ENCODE measurements around the gene HTR7. TPM values are rescaled to one million over a fixed set of nuclear protein-coding genes. Genes with fewer than 3 reads are reported as not detected.

HTR7 gene
- total and polyA plus RNA-seq, 2 of the 4 experiments (the other 2 are of a cell fraction), result 0.43 to 0.72 TPM

GRCh38 chr10:90856964-90857634, 740 bp downstream of the HTR7 start:
- Histone ChIP-seq H3K9me1 (ENCODE audit: insufficient read depth, low read length) (0 out of 2 replicates have a peak, but pooled peaks cover 2% of the 10 kb centered on the region), H3K27ac (ENCODE audit: insufficient read depth, low read length) (no peak overlapping the region), H3K56ac (ENCODE audit: extremely low read depth, insufficient read depth, low read length) (no peak overlapping the region), H2AK5ac (ENCODE audit: low read depth, low read length) (no peak overlapping the region), H3K14ac (replicated peaks; ENCODE audit: low read depth, low read length) (no peak overlapping the region; the same call in 1 of the 2 replicates), H3K36me3 (ENCODE audit: control insufficient read depth, insufficient read depth, low read length) (no peaks in the 10 kb centered on the region), H3K4me2 (ENCODE audit: low read depth, low read length) (peak overlapping the region; percentile 67), H2BK20ac (ENCODE audit: low read depth, low read length) (no peak overlapping the region), H4K5ac (ENCODE audit: low read depth, low read length) (no peak overlapping the region), H4K8ac (ENCODE audit: low read depth in 2 of 2, low read length in 2 of 2) (no peak overlapping the region), H4K20me1 (ENCODE audit: insufficient read depth, low read length) (no peaks in the 10 kb centered on the region), H2BK5ac (ENCODE audit: low read depth, low read length, poor library complexity, severe bottlenecking) (no peak overlapping the region), H4K91ac (ENCODE audit: insufficient read depth, low read depth, low read length) (no peak overlapping the region), H3K4me3 (ENCODE audit: insufficient read depth, low read depth, low read length) (peak overlapping the region; percentile 80), H2AFZ (replicated peaks; ENCODE audit: low read length, poor library complexity) (peak overlapping the region; percentile 94), H3K4ac (ENCODE audit: low read depth, low read length) (no peak overlapping the region), H3K23ac (ENCODE audit: low read depth, low read length) (peak overlapping the region; percentile 24), H3K27me3 (ENCODE audit: control insufficient read depth, insufficient read depth, low read length) (peaks cover 17% of the 10 kb centered on the region), H3K79me1 (ENCODE audit: low read depth in 1 of 2, low read length in 2 of 2) (no peaks in the 10 kb centered on the region; a peak in 1 of 4 replicates), H2AK9ac (replicated peaks; ENCODE audit: low read depth, low read length, poor library complexity) (peak overlapping the region; percentile 15), H3K9ac (ENCODE audit: low read depth, low read length) (no peak overlapping the region), H2BK120ac (ENCODE audit: low read depth, low read length) (peak overlapping the region; percentile 40; the same call in 1 of the 2 replicates), H3K18ac (ENCODE audit: low read depth, low read length) (no peak overlapping the region), H2BK15ac (ENCODE audit: low read depth, low read length) (no peak overlapping the region), H3K4me1 (ENCODE audit: control insufficient read depth, insufficient read depth, low read length) (no peaks in the 10 kb centered on the region), H3K9me3 (ENCODE audit: control insufficient read depth, insufficient read depth, low read length) (no peaks in the 10 kb centered on the region)
- dilution Hi-C loops (cut with HindIII; ENCODE audit: low sequenced_read_pairs, unreplicated experiment), result no loop called here
- no peak for TF ChIP-seq RAD21 (IDR thresholded peaks at IDR 0.05; ENCODE audit: low read length)
- TF ChIP-seq MXI1 (IDR thresholded peaks at IDR 0.05; ENCODE audit: borderline replicate concordance, low read depth, low read length), result no peak
- no peak for TF ChIP-seq CTCF (conservative IDR thresholded peaks at IDR 0.05; ENCODE audit: low read depth, low read length)
- no peak for TF ChIP-seq NFE2L2 (IDR thresholded peaks at IDR 0.05; ENCODE audit: low read depth, low read length)
- no peak for TF ChIP-seq MAFK (IDR thresholded peaks at IDR 0.05; ENCODE audit: low read depth, low read length)
- no peak for TF ChIP-seq RFX5 (IDR thresholded peaks at IDR 0.05; ENCODE audit: low read depth, low read length)
- TF ChIP-seq SMC3 (IDR thresholded peaks at IDR 0.05; ENCODE audit: low read depth, low read length), result no peak
- TF ChIP-seq FOS (IDR thresholded peaks at IDR 0.05; ENCODE audit: low read depth, low read length), result no peak
- no peak for TF ChIP-seq ELK1 (IDR thresholded peaks at IDR 0.05; ENCODE audit: borderline replicate concordance, low read depth, low read length)
- no peak for TF ChIP-seq CEBPB (IDR thresholded peaks at IDR 0.05; ENCODE audit: low read depth, low read length)
- ATAC-seq (ENCODE audit: low read depth) (no peak; the same call in 1 of the 2 replicates), DNase-seq (no peak)
- 9% methylated on average over 25 of the region's 59 CpGs; no CpG with 5 or more reads in 1 of the 2 experiments for whole genome bisulfite sequencing, 2 experiments (ENCODE audit: extremely low coverage in 2 of 2, insufficient read length in 1 of 2)
- CTCF ChIA-PET, result no interaction called here
- BruUV-seq (replicated peaks), result no TSS peak
- intact Hi-C loops (cut with micrococcal nuclease), result no loop called here
- POLR2A ChIA-PET (ENCODE audit: unreplicated experiment), result no interaction called here
- in situ Hi-C loops (cut with MboI; ENCODE audit: low sequenced_read_pairs), result loop anchor here (25.0 kb wide), 1 partner anchor 1420 kb away; no protein-coding TSS in a partner anchor

Data from IMR-90 (cell line).